ENCODE data around the gene EPB41L2.

The EPB41L2 gene

DNA sequence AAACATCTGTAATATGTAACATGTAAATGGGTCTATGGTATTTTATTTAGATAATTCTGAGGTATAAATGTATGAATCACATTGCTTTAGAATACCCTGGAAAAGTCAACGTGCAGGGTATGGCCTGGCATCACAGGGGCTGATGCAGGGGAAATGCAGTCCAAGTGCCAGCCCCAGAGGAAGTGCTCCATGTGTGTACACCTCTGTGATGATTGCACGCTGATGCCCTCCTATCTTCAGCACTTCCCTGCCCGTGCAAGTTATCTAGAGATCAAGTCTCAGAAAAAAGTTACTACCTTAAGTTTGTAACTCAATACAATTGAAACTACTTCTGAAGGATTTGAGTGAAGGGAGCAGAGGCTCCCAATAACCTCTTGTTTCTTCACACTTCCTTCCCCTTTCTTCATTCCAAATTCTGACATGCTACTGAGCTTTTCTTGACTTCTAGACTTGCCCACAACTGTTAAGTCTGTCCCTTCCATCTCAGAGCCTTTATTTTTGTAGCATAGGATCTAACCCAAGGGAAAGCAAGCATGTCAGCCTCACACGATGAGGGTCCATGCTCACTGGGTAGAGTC lies 233.6 kb downstream of the EPB41L2 start:
- no peak overlapping the region for H3K27ac ChIP-seq
- TF ChIP-seq CTCF (conservative IDR thresholded peaks at IDR 0.05), result no peak

GRCh38 chr6:130827247-130828149 lies 235.5 kb downstream of the EPB41L2 start, which contains the start of gene SMLR1:
TSS of gene SMLR1 (plus strand) at chr6:130827406. CDS start at chr6:130827414, 8 bp downstream.
- TF ChIP-seq CTCF (conservative IDR thresholded peaks at IDR 0.05), result no peak
- H3K27ac ChIP-seq, result no peak within 1 kb of the TSS

DNA sequence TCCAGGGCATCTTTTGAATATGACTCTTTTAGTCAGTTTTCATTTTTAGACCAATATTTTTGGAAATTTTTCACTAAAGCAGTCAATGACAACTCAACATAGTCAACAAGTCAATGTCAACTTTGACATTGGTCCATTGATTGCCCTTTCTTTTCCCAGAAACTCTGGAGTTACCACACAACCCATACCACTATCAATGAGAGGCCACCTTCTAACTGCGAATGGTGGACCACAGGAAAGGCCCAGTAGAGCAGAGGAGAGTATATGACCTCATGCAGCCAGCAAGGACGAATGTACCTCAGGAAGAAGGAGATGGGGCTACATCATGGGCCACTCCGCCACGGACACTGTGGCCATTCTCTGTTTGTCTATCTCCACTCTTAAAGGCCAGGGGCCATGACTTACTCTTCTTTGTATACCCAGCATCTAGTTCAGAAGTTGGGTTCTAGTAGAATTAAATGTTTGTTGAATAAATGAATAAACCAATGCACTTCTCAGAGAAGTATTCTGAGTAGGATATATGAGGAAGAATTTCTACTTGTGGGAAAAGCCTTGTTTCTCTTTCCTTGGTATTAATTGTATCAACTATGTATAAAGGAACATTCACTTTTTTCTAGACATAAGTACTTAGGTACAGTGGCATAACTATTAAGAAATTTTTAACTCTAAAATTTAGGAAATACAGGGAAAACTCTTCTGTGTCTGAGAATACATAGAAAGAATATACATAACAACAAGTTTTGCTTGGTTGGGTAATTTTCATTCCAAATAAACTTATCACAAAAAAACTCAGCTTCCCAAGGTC lies 236.4 kb downstream of the EPB41L2 start:
- no peak overlapping the region for H3K27ac ChIP-seq
- TF ChIP-seq CTCF (conservative IDR thresholded peaks at IDR 0.05), result no peak

GRCh38 chr6:130825772-130826441 lies 237.1 kb downstream of the EPB41L2 start:
- TF ChIP-seq CTCF (conservative IDR thresholded peaks at IDR 0.05), result no peak
- no peak overlapping the region for H3K27ac ChIP-seq

DNA sequence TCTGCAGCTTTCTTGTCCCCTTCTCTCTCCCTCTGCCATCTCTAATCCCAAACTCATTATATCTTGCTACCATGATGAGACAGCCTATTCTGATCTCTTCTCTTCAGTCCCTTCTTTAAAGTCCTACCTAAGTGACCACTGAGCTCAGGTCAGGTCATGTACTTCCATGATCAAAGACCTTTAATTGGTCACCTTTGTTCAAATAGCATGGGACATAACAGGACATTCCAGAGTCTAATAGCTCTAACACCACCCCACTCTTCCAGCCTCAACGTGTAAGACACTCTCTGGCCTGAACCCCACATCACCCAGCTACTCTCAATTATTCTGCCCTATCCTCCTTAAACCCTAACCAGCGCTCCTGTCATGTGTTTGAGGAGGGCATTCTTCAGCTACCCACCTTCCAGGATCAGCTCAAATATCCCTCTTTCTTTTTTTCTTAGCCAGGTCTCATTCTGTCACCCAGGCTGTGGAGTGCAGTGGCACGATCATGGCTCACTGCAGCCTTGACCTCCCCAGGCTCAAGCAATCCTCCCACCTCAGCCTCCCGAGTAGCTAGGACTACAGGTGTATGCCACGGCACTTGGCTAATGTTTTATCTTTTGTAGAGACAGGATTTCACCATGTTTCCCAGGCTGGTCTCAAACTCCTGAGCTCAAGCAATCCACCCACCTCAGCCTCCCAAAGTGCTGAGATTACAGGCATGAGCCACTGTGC lies 237.9 kb downstream of the EPB41L2 start:
- TF ChIP-seq CTCF (conservative IDR thresholded peaks at IDR 0.05), result no peak
- H3K27ac ChIP-seq, result no peak overlapping the region

- TF ChIP-seq CTCF (conservative IDR thresholded peaks at IDR 0.05), result no peak
- no peak overlapping the region for H3K27ac ChIP-seq
Observed at GRCh38 chr6:130822736-130823135, 240.3 kb downstream of the EPB41L2 start.

All from VCaP (cell line).